GM10266 (cell line): ENCODE data around the gene CDH23.

Experiments used
- DNase-seq: peaks from one replicate; pipeline ENCODE4 v3.0.0; 2012; ENCODE audit errors: extremely low spot score
- CTCF ChIP-seq: IDR thresholded peaks from 2 replicates; pipeline ENCODE4 v1.5.1; 2012; ENCODE audit warnings: mild to moderate bottlenecking, low read depth; ENCODE audit not compliant: control insufficient read depth, insufficient read depth; ENCODE audit errors: missing control alignments

CDH23 gene

GRCh38 chr10:71671994-71672946, 275.6 kb downstream of the CDH23 start:
- no peak for TF ChIP-seq CTCF
- no peak for DNase-seq

- TF ChIP-seq CTCF: no peak
- DNase-seq: no peak
These were observed 278.7 kb downstream of the CDH23 start for GRCh38 chr10:71675295-71675970.

GRCh38 chr10:71677261-71677660, 280.5 kb downstream of the CDH23 start:
- no peak for DNase-seq
- TF ChIP-seq CTCF: no peak

- no peak for TF ChIP-seq CTCF
- DNase-seq: no peak
These were observed 281.5 kb downstream of the CDH23 start for GRCh38 chr10:71678057-71678805.

- TF ChIP-seq CTCF: no peak
These were observed 282.7 kb downstream of the CDH23 start for GRCh38 chr10:71679425-71679824.

GRCh38 chr10:71681977-71682376, 285.3 kb downstream of the CDH23 start:
- TF ChIP-seq CTCF: no peak

More at GRCh38 chr10:71679425-71679824, 282.7 kb downstream of the CDH23 start:
- DNase-seq: no peak

More at GRCh38 chr10:71681977-71682376, 285.3 kb downstream of the CDH23 start:
- no peak for DNase-seq
